Measurements from ENCODE around the gene CACNA2D1.

The CACNA2D1 gene

GRCh38 chr7:82036146-82036886 is 407.3 kb downstream of the CACNA2D1 start:
- DNase-seq (ENCODE audit: low read depth, low spot score): peak; percentile 52
- TF ChIP-seq CTCF (IDR thresholded peaks at IDR 0.05; ENCODE audit: low read depth, low read length): no peak
- H3K4me3 ChIP-seq (ENCODE audit: low read depth, low read length): no peak overlapping the region
- in situ Hi-C loops (cut with HindIII; ENCODE audit: low sequenced_read_pairs): no loop called here

GRCh38 chr7:82035456-82035855 is 408.1 kb downstream of the CACNA2D1 start:
- H3K4me3 ChIP-seq (ENCODE audit: low read depth, low read length): no peak overlapping the region
- DNase-seq (ENCODE audit: low read depth, low spot score): no peak
- in situ Hi-C loops (cut with HindIII; ENCODE audit: low sequenced_read_pairs): no loop called here
- TF ChIP-seq CTCF (IDR thresholded peaks at IDR 0.05; ENCODE audit: low read depth, low read length): no peak

- in situ Hi-C loops (cut with HindIII; ENCODE audit: low sequenced_read_pairs): no loop called here
- DNase-seq (ENCODE audit: low read depth, low spot score): no peak
- TF ChIP-seq CTCF (IDR thresholded peaks at IDR 0.05; ENCODE audit: low read depth, low read length): no peak
These were observed 410.7 kb downstream of the CACNA2D1 start for GRCh38 chr7:82032901-82033300.

GRCh38 chr7:82029236-82029913 is 414.2 kb downstream of the CACNA2D1 start:
- TF ChIP-seq CTCF (IDR thresholded peaks at IDR 0.05; ENCODE audit: low read depth, low read length): no peak
- DNase-seq (ENCODE audit: low read depth, low spot score): no peak
- no peak overlapping the region for H3K4me3 ChIP-seq (ENCODE audit: low read depth, low read length)
- in situ Hi-C loops (cut with HindIII; ENCODE audit: low sequenced_read_pairs): no loop called here

More at GRCh38 chr7:82032901-82033300, 410.7 kb downstream of the CACNA2D1 start:
- no peak overlapping the region for H3K4me3 ChIP-seq (ENCODE audit: low read depth, low read length)

- in situ Hi-C loops (cut with HindIII; ENCODE audit: low sequenced_read_pairs): no loop called here
- TF ChIP-seq CTCF (IDR thresholded peaks at IDR 0.05; ENCODE audit: low read depth, low read length): no peak
- no peak for DNase-seq (ENCODE audit: low read depth, low spot score)
- no peak overlapping the region for H3K4me3 ChIP-seq (ENCODE audit: low read depth, low read length)
These were observed 415.5 kb downstream of the CACNA2D1 start for GRCh38 chr7:82028097-82028496.

- DNase-seq (ENCODE audit: low read depth, low spot score): no peak
- TF ChIP-seq CTCF (IDR thresholded peaks at IDR 0.05; ENCODE audit: low read depth, low read length): no peak
- in situ Hi-C loops (cut with HindIII; ENCODE audit: low sequenced_read_pairs): no loop called here
- H3K4me3 ChIP-seq (ENCODE audit: low read depth, low read length): no peak overlapping the region
These were observed 421.9 kb downstream of the CACNA2D1 start for GRCh38 chr7:82021713-82022112.

Measured in astrocyte of the spinal cord (primary cell).